GM20000 (cell line): Measurements from ENCODE around the gene TNK1.
A peak's percentile ranks its signal among the peaks of the same experiment; 100 is the strongest.

Source experiments
- DNase-seq: peaks from one replicate; pipeline ENCODE4 v3.0.0; 2012; ENCODE audit warnings: low spot score
- CTCF ChIP-seq: IDR thresholded peaks from 2 replicates; pipeline ENCODE4 v1.5.1; 2012; ENCODE audit warnings: mild to moderate bottlenecking, control low read depth; ENCODE audit errors: extremely low read depth, missing control alignments

TNK1 gene

GRCh38 chr17:7341842-7342241, 39.0 kb upstream of the TNK1 start:
- DNase-seq: no peak
- TF ChIP-seq CTCF: no peak

- DNase-seq: no peak
- TF ChIP-seq CTCF: no peak
Observed at GRCh38 chr17:7343250-7343649, 37.6 kb upstream of the TNK1 start.

- DNase-seq: no peak
- TF ChIP-seq CTCF: no peak
Observed at GRCh38 chr17:7346761-7347614, 33.9 kb upstream of the TNK1 start.

- DNase-seq: no peak
- TF ChIP-seq CTCF: no peak
Observed at GRCh38 chr17:7347630-7348477, 33.0 kb upstream of the TNK1 start.

- DNase-seq: no peak
- no peak for TF ChIP-seq CTCF
Observed at GRCh38 chr17:7348478-7349242, 32.2 kb upstream of the TNK1 start.

- no peak for TF ChIP-seq CTCF
- DNase-seq: peak; percentile 96
Observed at GRCh38 chr17:7351665-7352502, 29.0 kb upstream of the TNK1 start, which contains the start of gene KCTD11. TSS of gene KCTD11 (plus strand) at chr17:7352162.
